Activated effector memory CD4-positive, alpha-beta T cell treated with anti-CD3 and anti-CD28 coated beads, Interleukin-2, amount 50 U/mL, for 16 hours (primary cell): ENCODE measurements around the gene MCC.

Experiments
- DNase-seq: peaks from one replicate; pipeline ENCODE4 v3.0.0-alpha.2; 2020

MCC gene

GRCh38 chr5:113358696-113359095 lies 129.6 kb downstream of the MCC start:
- DNase-seq = no peak

GRCh38 chr5:113357696-113358476 lies 130.4 kb downstream of the MCC start:
- DNase-seq = no peak

GRCh38 chr5:113356487-113356886 lies 131.8 kb downstream of the MCC start:
- DNase-seq = no peak

- DNase-seq = no peak
Observed at GRCh38 chr5:113354055-113354454, 134.2 kb downstream of the MCC start.

GRCh38 chr5:113347572-113347971 lies 140.7 kb downstream of the MCC start:
- DNase-seq = no peak

- no peak for DNase-seq
Observed at GRCh38 chr5:113344973-113345940, 143.0 kb downstream of the MCC start.

GRCh38 chr5:113343343-113343742 lies 144.9 kb downstream of the MCC start:
- no peak for DNase-seq

GRCh38 chr5:113340537-113340936 lies 147.7 kb downstream of the MCC start:
- DNase-seq = no peak

- DNase-seq = no peak
Observed at GRCh38 chr5:113338628-113339027, 149.6 kb downstream of the MCC start.

GRCh38 chr5:113337515-113338415 lies 150.5 kb downstream of the MCC start:
- DNase-seq = no peak

- DNase-seq = no peak
Observed at GRCh38 chr5:113336975-113337374, 151.3 kb downstream of the MCC start.

GRCh38 chr5:113333411-113333810 lies 154.8 kb downstream of the MCC start:
- no peak for DNase-seq

- DNase-seq = no peak
Observed at GRCh38 chr5:113331209-113331551, 157.1 kb downstream of the MCC start.

GRCh38 chr5:113330533-113331208 lies 157.6 kb downstream of the MCC start:
- no peak for DNase-seq

GRCh38 chr5:113329981-113330380 lies 158.3 kb downstream of the MCC start:
- DNase-seq = no peak

GRCh38 chr5:113325054-113325453 lies 163.2 kb downstream of the MCC start:
- no peak for DNase-seq

- DNase-seq = no peak
Observed at GRCh38 chr5:113321276-113321675, 167.0 kb downstream of the MCC start.

GRCh38 chr5:113320273-113320780 lies 167.9 kb downstream of the MCC start:
- no peak for DNase-seq

GRCh38 chr5:113319256-113320053 lies 168.8 kb downstream of the MCC start:
- no peak for DNase-seq

- DNase-seq = no peak
Observed at GRCh38 chr5:113317636-113318035, 170.6 kb downstream of the MCC start.

- DNase-seq = no peak
Observed at GRCh38 chr5:113311301-113311700, 177.0 kb downstream of the MCC start.
